Measurements from ENCODE around the gene IRF9.

The IRF9 gene

DNA sequence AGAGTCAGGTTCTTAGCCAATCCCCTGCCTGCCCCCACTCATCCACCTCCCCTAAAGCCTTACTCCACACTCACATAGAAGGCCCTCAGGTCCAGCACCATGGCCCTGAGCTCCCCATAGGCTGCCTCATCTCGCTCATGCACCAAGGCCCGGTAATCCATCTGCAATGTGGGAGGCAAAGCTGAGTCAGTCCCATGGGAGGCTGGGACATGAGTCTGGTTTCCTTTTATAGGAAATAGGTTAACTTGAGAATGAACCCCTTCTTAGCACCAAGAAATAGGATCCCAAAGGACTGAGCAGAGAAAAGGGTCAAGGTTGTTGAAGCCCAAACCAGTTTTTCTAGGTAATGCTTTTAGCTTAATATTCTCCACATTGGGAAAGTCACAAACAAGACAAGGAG, 17.6 kb upstream of the IRF9 start:
- peaks cover 17 to 50% (median 39%) of the 10 kb centered on the region in 4 donors for H3K4me1 ChIP-seq
- no peak overlapping the region for H3K4me3 ChIP-seq
- no peak for TF ChIP-seq CTCF (IDR thresholded peaks at IDR 0.05)
- no peak for DNase-seq
- no peaks in the 10 kb centered on the region for H3K27me3 ChIP-seq
- no peak overlapping the region for H3K27ac ChIP-seq
- no peaks in the 10 kb centered on the region for H3K9me3 ChIP-seq
- intact Hi-C loops (cut with DNase I; ENCODE audit: low total_unique reads): no loop called here
- H3K36me3 ChIP-seq: peaks cover 6 to 12% (median 12%) of the 10 kb centered on the region in 3 donors

DNA sequence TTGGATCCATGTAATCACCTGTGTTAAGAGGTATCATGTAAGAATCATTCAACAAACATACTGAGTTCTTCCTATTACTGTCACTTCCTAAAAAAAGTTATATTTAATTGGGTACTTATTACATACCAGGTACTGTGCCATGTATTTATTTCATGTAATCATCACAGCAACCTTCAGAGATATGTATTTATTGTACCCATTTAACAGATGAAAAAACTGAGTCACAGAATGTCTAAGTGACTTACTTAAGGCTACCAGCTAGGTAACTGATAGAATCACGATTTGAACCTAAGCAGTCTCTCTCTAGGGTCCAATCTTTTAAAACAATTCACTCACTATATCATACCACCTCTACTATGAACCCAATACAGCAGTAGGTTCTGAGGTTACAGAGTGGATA, 16.6 kb upstream of the IRF9 start:
- intact Hi-C loops (cut with DNase I; ENCODE audit: low total_unique reads): no loop called here
- Histone ChIP-seq H3K4me1 (peaks cover 18 to 52% (median 38%) of the 10 kb centered on the region in 4 donors), H3K4me3 (no peak overlapping the region), H3K27me3 (no peaks in the 10 kb centered on the region), H3K36me3 (peaks cover 4 to 12% (median 10%) of the 10 kb centered on the region in 3 donors), H3K9me3 (no peaks in the 10 kb centered on the region), H3K27ac (no peak overlapping the region)
- no peak for DNase-seq
- no peak for TF ChIP-seq CTCF (IDR thresholded peaks at IDR 0.05)

DNA sequence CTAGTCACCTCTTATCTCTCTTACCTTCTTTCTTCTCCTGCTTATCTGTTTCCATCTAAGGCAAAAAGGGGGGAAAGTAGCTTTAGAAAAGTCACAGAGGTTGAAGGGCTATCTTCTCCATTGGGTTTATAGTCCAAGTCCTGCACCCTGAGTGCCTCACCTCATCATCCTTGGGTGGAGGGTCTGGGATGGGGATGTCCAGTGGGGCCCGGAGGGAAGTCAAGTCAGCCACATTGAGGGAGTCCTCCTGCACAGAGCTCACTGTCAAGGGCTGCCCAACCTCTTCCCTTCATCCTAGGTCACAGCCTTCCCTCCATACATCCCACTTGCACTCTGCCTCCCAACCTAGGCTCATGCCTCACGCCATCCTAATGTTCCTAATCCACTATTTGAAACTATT, 15.8 kb upstream of the IRF9 start:
- H3K9me3 ChIP-seq: no peaks in the 10 kb centered on the region
- H3K27me3 ChIP-seq: no peaks in the 10 kb centered on the region
- no peak for TF ChIP-seq CTCF (IDR thresholded peaks at IDR 0.05)
- no peak for DNase-seq
- H3K27ac ChIP-seq: peak overlapping the region; percentile 86 to 87
- intact Hi-C loops (cut with DNase I; ENCODE audit: low total_unique reads): loop anchor here (5.0 kb wide), 1 partner anchor 42 kb away; the partner anchor contains the start of gene IPO4
- no peak overlapping the region for H3K4me3 ChIP-seq
- peaks cover 11 to 17% (median 16%) of the 10 kb centered on the region in 3 donors for H3K36me3 ChIP-seq
- H3K4me1 ChIP-seq: peaks cover 18 to 45% (median 31%) of the 10 kb centered on the region in 4 donors

- DNase-seq: no peak
- H3K4me3 ChIP-seq: peak overlapping the region; percentile 79 to 92
- peaks cover 16 to 24% (median 22%) of the 10 kb centered on the region in 3 donors for H3K36me3 ChIP-seq
- intact Hi-C loops (cut with DNase I; ENCODE audit: low total_unique reads): loop anchor here (5.0 kb wide), 1 partner anchor 41 kb away; the partner anchor contains the start of gene IPO4
- peaks cover 18 to 38% (median 28%) of the 10 kb centered on the region in 4 donors for H3K4me1 ChIP-seq
- no peaks in the 10 kb centered on the region for H3K9me3 ChIP-seq
- peak overlapping the region; percentile 86 to 87 for H3K27ac ChIP-seq
- H3K27me3 ChIP-seq: no peaks in the 10 kb centered on the region
- TF ChIP-seq CTCF (IDR thresholded peaks at IDR 0.05): no peak
Observed at GRCh38 chr14:24145690-24146452, 15.2 kb upstream of the IRF9 start.

- DNase-seq: peak; percentile 96 to 98
- Histone ChIP-seq H3K27me3 (no peaks in the 10 kb centered on the region), H3K27ac (peak within 1 kb of the TSS; percentile 86 to 87), H3K9me3 (no peaks in the 10 kb centered on the region), H3K36me3 (peaks cover 23 to 30% (median 29%) of the 10 kb centered on the region in 3 donors), H3K4me1 (peaks cover 17 to 37% (median 28%) of the 10 kb centered on the region in 4 donors), H3K4me3 (peak within 1 kb of the TSS; percentile 79 to 92)
- intact Hi-C loops (cut with DNase I; ENCODE audit: low total_unique reads): loop anchor here (5.0 kb wide), 1 partner anchor 41 kb away; the partner anchor contains the start of gene IPO4
- TF ChIP-seq CTCF (IDR thresholded peaks at IDR 0.05): no peak
Observed at GRCh38 chr14:24146453-24146977, 14.6 kb upstream of the IRF9 start, which contains the start of gene PSME2. PSME2 (minus strand) TSS chr14:24146610; CDS start chr14:24146581, 29 bp downstream.

Measured in tibial artery (tissue), 4 donors.